ENCODE measurements around the gene KLHL6. TPM values are rescaled to one million over a fixed set of nuclear protein-coding genes. Genes with fewer than 3 reads are reported as not detected.
"Not testable (repeated sequence)": the region's sequence is repeated elsewhere in the genome, so short reads cannot be mapped to it uniquely, and the experiment has no call there.

KLHL6 gene
- total and polyA plus RNA-seq, 2 of the 8 experiments (the other 6 are each of a cell fraction or from before 2014, with no cell fraction given): 0.05 TPM; not detected in 1

- H4K5ac ChIP-seq (ENCODE audit: insufficient read length, low read depth, low read length); CTCF ChIA-PET (ENCODE audit: partially characterized antibody); H3K79me2 ChIP-seq (ENCODE audit: control insufficient read depth in 1 of 2, insufficient read depth in 2 of 2, low read length in 2 of 2); H3K9ac ChIP-seq (replicated peaks in 1 of 4; ENCODE audit: extremely low read depth in 1 of 4, low read depth in 3 of 4, low read length in 3 of 4); H3K18ac ChIP-seq (ENCODE audit: extremely low read depth, low read length); H3K9me3 ChIP-seq (ENCODE audit: insufficient read depth in 2 of 2, low read depth in 1 of 2, low read length in 1 of 2); H2AK5ac ChIP-seq (ENCODE audit: low read depth, low read length); H3K79me1 ChIP-seq (ENCODE audit: low read depth, low read length); H3K56ac ChIP-seq (replicated peaks; ENCODE audit: insufficient read length, low read depth, low read length); H3K36me3 ChIP-seq (ENCODE audit: control insufficient read depth in 2 of 4, insufficient read depth in 4 of 4, low read length in 3 of 4); H3K23me2 ChIP-seq (ENCODE audit: low read depth, low read length); H4K8ac ChIP-seq (ENCODE audit: extremely low read depth, insufficient read depth, low read length); H3K27me3 ChIP-seq (replicated peaks in 1 of 4; ENCODE audit: control insufficient read depth in 3 of 4, extremely low read depth in 1 of 4, insufficient read depth in 3 of 4, low read length in 3 of 4); FAIRE-seq; H3K27ac ChIP-seq (ENCODE audit: low read depth, low read length); H2AFZ ChIP-seq (ENCODE audit: low read length); H4K91ac ChIP-seq (replicated peaks; ENCODE audit: insufficient read length, low read length); H3K4me2 ChIP-seq (ENCODE audit: insufficient read depth in 1 of 2, low read depth in 2 of 2, low read length in 2 of 2); H3K23ac ChIP-seq (ENCODE audit: insufficient read length); H2BK20ac ChIP-seq (ENCODE audit: low read length); H4K20me1 ChIP-seq (replicated peaks in 1 of 2; ENCODE audit: control insufficient read depth in 1 of 2, insufficient read depth in 2 of 2, low read length in 2 of 2); H2BK120ac ChIP-seq (replicated peaks; ENCODE audit: low read depth, low read length); H3K4me3 ChIP-seq (ENCODE audit: extremely low read depth in 1 of 4, insufficient read depth in 2 of 4, low read depth in 3 of 4, low read length in 4 of 4); H2BK15ac ChIP-seq (ENCODE audit: low read length); H2BK12ac ChIP-seq (ENCODE audit: low read depth, low read length); H3K4ac ChIP-seq (replicated peaks; ENCODE audit: insufficient read length, low read depth, low read length); DNase-seq (ENCODE audit: low read depth in 1 of 2, low spot score in 2 of 2); POLR2A ChIA-PET (ENCODE audit: partially characterized antibody); H3K14ac ChIP-seq (ENCODE audit: insufficient read length); H3K4me1 ChIP-seq (replicated peaks in 1 of 4; ENCODE audit: control insufficient read depth in 3 of 4, insufficient read depth in 4 of 4, low read length in 3 of 4); H2BK5ac ChIP-seq (ENCODE audit: low read depth, low read length): not testable (repeated sequence)
- WGBS, 2 experiments (ENCODE audit: extremely low coverage in 1 of 2, insufficient coverage in 1 of 2, insufficient read length in 1 of 2, insufficient replicate concordance in 2 of 2, low coverage in 1 of 2, low lambda C conversion rate in 2 of 2, missing lambda C conversion rate in 1 of 2): 88% methylated on average over 3 of the region's 3 CpGs; no CpG with 5 or more reads in 1 of the 2 experiments
These were observed 14.7 kb upstream of the KLHL6 start for GRCh38 chr3:183570191-183570590.
